Activated T-helper 1 cell treated with Interleukin-2 at 50 U/mL for 16 hours (primary cell): ENCODE data around the gene RITA1.
"Not testable (repeated sequence)": the region's sequence is repeated elsewhere in the genome, so short reads cannot be mapped to it uniquely, and the experiment has no call there.

Experiments
- DNase-seq: peaks from one replicate; pipeline ENCODE4 v3.0.0-alpha.2; 2020; ENCODE audit warnings: low read depth

Gene RITA1

GRCh38 chr12:113185180-113186032, at the start of gene RITA1, which contains the start of gene DDX54:
Gene RITA1, plus strand, starts transcription at chr12:113185721. Its CDS starts 1,026 bp downstream, at chr12:113186747.
Gene DDX54, minus strand, starts transcription at chr12:113185478. Its CDS starts 27 bp downstream, at chr12:113185451.
- DNase-seq = peak; percentile 69

GRCh38 chr12:113136128-113136989, 49.2 kb upstream of the RITA1 start:
- DNase-seq = no peak

DNA sequence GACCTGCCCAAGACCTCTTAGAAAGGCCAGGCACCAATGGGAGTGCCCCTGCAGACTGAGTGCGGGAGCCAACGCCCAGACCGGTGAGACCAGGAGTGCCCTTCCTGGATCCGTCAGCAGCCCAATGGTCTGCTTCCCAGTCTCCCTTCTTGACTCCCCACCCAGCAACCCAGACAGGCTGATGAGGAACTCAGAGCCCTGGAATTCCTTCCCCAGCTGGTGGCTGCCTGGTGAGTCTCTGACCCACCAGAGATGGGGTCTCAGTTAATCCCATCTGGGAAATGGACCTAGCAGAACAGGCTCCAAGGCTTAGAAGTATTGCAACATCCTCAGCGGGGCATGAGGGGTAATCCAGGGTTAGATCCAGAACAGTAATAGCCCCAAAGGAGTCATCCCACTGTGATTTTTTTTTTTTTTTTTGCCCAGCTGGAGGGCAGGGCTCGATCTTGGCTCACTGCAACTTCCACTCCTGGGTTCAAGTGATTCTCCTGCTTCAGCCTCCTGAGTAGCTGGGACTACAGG, 48.5 kb upstream of the RITA1 start:
- DNase-seq = no peak

DNA sequence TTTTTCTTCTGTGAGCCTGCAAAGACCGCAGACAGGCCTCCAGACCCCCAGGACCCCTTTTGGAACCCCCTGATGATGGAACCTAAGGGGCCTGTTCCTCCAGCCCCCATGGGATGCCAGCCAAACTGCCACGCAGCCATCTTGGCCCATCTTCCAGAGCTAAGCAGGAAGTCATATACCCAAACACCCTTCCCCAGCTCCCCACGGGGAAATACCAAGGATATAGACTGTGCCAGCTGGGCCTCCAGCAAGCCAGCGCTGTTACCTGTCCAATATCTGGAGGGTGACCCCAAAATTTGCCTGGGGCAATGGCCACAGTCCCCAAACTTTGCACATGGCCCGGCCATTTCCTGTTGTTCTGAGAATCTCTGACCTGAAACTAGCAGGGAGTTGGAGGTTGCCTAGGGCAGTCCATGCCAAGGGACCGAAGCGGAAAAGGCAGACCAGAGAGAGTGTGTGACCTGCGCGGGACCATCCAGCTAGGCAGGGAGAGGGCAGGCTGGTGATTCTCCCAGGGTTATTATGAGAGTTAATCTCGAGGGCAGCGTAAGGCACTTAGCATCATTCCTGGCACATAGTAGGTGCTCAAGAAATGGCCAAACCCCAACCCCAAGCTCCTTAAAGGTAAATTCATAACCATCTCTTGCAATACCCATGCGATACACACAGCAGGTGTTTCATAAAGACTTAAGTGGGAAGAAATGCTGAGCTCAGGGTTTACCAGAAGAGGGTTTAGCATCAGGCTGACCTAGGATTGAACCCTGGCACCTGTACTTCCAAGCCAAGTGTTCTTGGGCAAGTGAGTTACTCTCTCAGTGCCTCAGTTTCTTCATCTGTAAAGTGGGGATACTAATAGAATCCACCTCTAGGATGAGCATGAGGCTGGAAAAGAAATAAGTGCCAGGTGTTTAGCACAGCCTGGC, 47.4 kb upstream of the RITA1 start:
- no peak for DNase-seq

DNA sequence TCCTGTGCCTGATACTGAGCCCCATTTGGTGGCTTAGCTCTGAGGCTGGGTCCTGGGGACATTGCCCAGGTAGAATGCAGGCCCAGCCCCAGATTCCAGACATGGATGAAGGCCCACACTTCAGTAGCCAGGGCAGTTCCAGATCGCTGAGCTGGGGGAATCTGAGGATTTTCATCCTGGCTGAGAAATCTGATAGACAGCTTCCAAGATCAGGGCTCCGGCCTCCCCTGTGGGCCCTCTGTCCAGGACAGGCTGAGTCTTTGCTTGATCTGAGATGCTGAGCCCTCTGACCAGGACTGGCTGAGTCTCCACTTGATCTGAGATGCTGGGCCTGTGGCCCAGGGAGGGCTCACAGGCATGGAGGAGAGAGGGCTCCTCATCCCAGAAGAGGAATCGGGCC, 46.7 kb upstream of the RITA1 start:
- no peak for DNase-seq

GRCh38 chr12:113140706-113141105, 44.8 kb upstream of the RITA1 start:
- no peak for DNase-seq

- DNase-seq = not testable (repeated sequence)
Observed at GRCh38 chr12:113141716-113142115, 43.8 kb upstream of the RITA1 start.

DNA sequence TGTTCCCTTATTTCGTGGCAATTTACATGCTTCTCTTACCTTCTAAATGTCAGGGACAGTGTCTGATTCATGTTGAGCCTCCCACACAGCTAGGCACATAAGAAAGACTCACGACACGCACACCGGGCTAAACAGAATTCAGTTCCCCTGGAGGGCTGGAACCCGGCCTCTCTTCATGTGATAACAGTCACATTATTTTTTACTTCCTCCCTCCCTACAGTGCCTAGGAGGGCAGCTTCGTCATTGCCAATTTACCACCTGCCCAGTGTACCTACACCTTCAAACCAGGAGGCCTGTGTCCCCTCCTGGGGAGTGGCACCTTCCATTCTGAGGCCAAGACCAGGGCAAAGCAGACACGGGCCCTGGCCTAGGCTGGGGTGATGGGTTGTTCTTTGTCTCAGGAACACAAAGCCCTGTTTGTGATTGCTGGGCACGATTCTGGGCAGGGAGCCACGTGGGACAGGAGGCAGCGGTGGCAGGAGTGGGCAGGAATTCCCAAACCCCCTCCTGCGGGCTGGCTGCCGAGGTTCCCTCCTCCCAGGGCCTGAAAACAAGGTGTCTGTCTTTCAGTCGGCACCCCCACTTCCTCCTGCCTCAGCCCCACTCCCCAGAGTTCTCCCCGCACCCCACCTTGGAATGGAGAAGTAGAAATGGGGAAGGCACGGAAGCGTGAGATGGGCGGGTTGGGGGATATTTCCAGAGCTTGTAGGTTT, 43.2 kb upstream of the RITA1 start:
- DNase-seq = no peak

DNA sequence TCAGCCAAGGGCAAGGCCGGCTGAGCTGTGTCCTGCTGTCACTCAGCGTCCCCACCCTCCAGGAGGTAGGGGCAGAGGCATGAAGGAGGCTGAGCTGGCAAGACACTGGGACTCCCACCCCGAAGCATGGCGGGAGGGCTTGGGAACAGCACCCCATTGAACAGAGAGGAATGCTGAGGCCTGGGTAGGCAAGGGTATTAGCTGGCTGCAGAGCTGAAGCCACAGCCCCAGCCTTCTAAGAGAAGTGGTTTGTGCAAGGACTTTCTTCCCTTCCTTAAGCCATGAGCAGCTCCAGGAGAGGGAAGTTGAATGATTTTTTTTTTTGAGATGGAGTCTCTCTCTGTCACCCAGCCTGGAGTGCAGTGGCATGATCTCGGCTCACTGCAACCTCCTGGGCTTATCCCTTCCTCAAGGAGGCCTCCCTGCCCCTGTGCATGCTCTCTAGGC, 42.6 kb upstream of the RITA1 start:
- DNase-seq = no peak

DNA sequence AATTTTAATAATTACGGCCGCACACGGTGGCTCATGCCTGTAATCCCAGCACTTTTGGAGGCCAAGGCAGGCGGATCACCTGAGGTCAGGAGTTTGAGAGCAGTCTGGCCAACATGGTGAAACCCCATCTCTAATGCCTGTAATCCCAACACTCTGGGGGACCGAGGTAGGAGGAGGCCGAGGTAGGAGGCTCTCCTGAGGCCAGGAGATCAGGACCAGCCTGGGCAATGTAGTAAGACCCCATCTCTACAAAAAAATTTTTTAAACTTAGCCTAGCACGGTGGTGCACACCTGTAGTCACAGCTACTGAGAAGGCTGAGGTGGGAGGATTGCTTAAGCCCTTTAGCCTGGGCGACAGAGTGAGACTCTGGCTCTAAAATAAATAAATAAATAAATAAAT, 41.6 kb upstream of the RITA1 start:
- no peak for DNase-seq

DNA sequence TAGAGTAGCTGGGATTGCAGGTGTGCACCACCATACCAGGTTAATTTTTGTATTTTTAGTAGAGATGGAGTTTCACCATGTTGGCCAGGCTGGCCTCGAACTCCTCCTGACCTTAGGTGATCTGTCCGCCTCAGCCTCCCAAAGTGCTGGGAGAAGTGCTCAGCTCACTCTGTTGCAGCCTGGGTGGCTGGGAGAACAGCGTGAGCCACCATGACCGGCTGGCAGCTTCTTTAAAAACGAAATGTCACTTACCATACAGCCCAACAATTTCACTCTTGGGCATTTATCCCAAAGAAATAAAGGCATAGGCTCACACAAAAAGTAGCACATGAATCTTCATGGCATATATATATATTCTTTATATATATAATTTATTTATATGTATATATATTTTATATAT, 40.7 kb upstream of the RITA1 start:
- no peak for DNase-seq

- DNase-seq = no peak
Observed at GRCh38 chr12:113145720-113146551, 39.6 kb upstream of the RITA1 start.

DNA sequence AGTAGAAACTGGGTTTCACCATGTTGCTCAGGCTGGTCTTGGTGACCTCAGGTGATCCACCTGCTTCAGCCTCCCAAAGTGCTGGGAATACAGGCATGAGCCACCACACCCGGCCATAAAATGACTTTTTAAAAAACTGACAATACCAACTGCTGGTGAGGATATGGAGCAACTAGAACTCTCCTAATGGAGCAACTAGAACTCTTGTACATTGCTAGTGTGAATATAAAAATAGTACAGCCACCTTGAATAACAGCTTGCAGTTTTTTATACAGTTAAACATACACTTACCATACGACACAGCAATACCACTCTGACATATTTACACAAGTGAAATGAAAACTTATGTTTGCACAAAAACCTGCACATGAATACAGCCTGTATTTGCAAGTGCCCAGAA, 38.5 kb upstream of the RITA1 start:
- no peak for DNase-seq

GRCh38 chr12:113149361-113150150, 36.0 kb upstream of the RITA1 start, which contains the start of gene CFAP73:
Gene CFAP73, plus strand, starts transcription at chr12:113149724. Its CDS starts 134 bp downstream, at chr12:113149858.
- DNase-seq = no peak

DNA sequence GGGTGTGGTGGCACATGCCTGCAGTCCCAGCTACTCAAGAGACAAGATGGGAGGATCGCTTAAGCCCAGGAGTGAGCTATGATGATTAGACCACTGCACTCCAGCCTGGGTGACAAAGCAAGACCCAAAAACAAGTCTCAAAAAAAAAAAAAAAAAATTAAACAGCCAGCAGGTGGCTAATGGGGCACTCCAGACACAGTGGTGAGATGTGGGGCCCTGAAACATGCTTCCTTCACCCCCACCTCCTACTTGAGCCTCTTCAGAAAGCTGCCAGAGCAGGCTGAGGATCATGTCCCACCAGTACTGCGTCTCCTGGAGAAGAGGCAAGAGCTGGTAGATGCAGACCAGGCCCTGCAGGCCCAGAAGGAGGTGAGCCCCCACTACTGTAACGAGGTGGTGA, 33.9 kb upstream of the RITA1 start:
- DNase-seq = no peak

GRCh38 chr12:113152196-113152834, 33.2 kb upstream of the RITA1 start:
- DNase-seq = no peak

GRCh38 chr12:113152835-113153814, 32.4 kb upstream of the RITA1 start:
- peak; percentile 44 for DNase-seq
